K562 (cell line): ENCODE measurements around the gene ATP1A2. TPM values are rescaled to one million over a fixed set of nuclear protein-coding genes. Genes with fewer than 3 reads are reported as not detected.

Experiments
- ADNP ChIP-seq: fragments of 200-800 bp; sonication (Bioruptor generic); IDR thresholded peaks from 2 replicates; pipeline ENCODE4 v1.6.1; 2016; ENCODE audit warnings: missing genetic modification characterization, missing compliant biosample characterization
- DNMT1 ChIP-seq: fragments of 450-650 bp; IDR thresholded peaks from 2 replicates; pipeline ENCODE4 v1.6.1; 2016; ENCODE audit warnings: antibody characterized with exemption, mild to moderate bottlenecking
- GATAD2B ChIP-seq: fragments of 450-650 bp; IDR thresholded peaks from 2 replicates; pipeline ENCODE4 v1.6.1; 2017; ENCODE audit warnings: mild to moderate bottlenecking, borderline replicate concordance
- MYNN ChIP-seq, 2 experiments: sonication (generic); formaldehyde crosslinking in 1 of 2; IDR thresholded peaks; 2 replicates each; pipeline versions ENCODE4 v1.5.0 to v1.6.1; 2016 to 2020; ENCODE audit warnings: antibody characterized with exemption in 1 of 2, missing genetic modification reagents in 1 of 2
- RHOXF2B ChIP-seq: fragments of 250-450 bp; sonication (Bioruptor Pico); conservative IDR thresholded peaks from 2 replicates; pipeline ENCODE4 v1.5.1; 2021
- SRSF9 ChIP-seq: fragments of 200-400 bp; formaldehyde crosslinking; IDR thresholded peaks from 2 replicates; pipeline ENCODE4 v1.6.1; 2017; ENCODE audit warnings: low read depth, low read length, borderline replicate concordance
- TCF7 ChIP-seq: sonication (generic); IDR thresholded peaks from 2 replicates; pipeline ENCODE4 v1.6.1; 2016; ENCODE audit warnings: antibody characterized with exemption, borderline replicate concordance
- TCF7L2 ChIP-seq: fragments of 150-350 bp; IDR thresholded peaks from 2 replicates; pipeline ENCODE4 v1.6.1; 2016; ENCODE audit warnings: low read depth, mild to moderate bottlenecking, low read length, moderate library complexity
- USF1 ChIP-seq: sonication (generic); formaldehyde crosslinking; IDR thresholded peaks from 2 replicates; pipeline ENCODE4 v1.9.0; 2022; ENCODE audit warnings: mild to moderate bottlenecking, missing genetic modification reagents
- ZNF785 ChIP-seq: fragments of 250-450 bp; sonication (Bioruptor Pico); IDR thresholded peaks from 2 replicates; pipeline ENCODE4 v1.4.0; 2020; ENCODE audit warnings: mild to moderate bottlenecking
- ZSCAN29 ChIP-seq: fragments of 450-650 bp; IDR thresholded peaks from 2 replicates; pipeline ENCODE4 v1.6.1; 2017
- polyA plus RNA-seq, 8 experiments: library from polyadenylated mRNA; depleted of rRNA in 4 of 8; stranded (reverse) in 5 of 8; unstranded in 3 of 8; fragments of >200 nt; fragmentation: Nextera tagmentation in 2 of 8; fragmentation: Illumina TruSeq in 1 of 8; extraction: Ambion mirVana in 2 of 8; extraction: Trizol in 1 of 8; gene quantifications; 2 replicates each; pipeline versions ENCODE4 v1.2.1 to v1.2.3, GENCODE V29; 2011 to 2014; ENCODE audit warnings: inconsistent platforms in 1 of 8, missing spikeins in 1 of 8
- total RNA-seq, 7 experiments: library from RNA; depleted of rRNA in 6 of 7; stranded (reverse); fragments of >200 nt in 6 of 7; fragmentation: Illumina TruSeq in 2 of 7; extraction: Trizol in 2 of 7; gene quantifications; 2 replicates each; pipeline versions ENCODE4 v1.2.1 to v1.2.3, GENCODE V29; 2011 to 2021; ENCODE audit warnings: low replicate concordance in 1 of 7

The ATP1A2 gene
- total and polyA plus RNA-seq, 9 of the 15 experiments (the other 6 are each of a cell fraction or from before 2014, with no cell fraction given) = 0.04 to 0.11 (median 0.09) TPM; not detected in 6

GRCh38 chr1:160066829-160067745 lies 48.5 kb upstream of the ATP1A2 start (continued):
- TF ChIP-seq TCF7L2 (no peak), ZNF785 (CRISPR knock-in tag) (no peak), MYNN (IDR thresholded peaks at IDR 0.05) (no peak), MYNN (CRISPR knock-in tag; IDR thresholded peaks at IDR 0.05) (no peak), TCF7 (no peak), DNMT1 (no peak), ADNP (no peak), USF1 (CRISPR knock-in tag) (no peak), RHOXF2B (CRISPR knock-in tag) (no peak), ZSCAN29 (no peak), GATAD2B (no peak), SRSF9 (no peak)
